Activated CD4-positive, CD25-positive, alpha-beta regulatory T cell (primary cell): ENCODE data around the gene ZNF260.
"Not testable (repeated sequence)": the region's sequence is repeated elsewhere in the genome, so short reads cannot be mapped to it uniquely, and the experiment has no call there.

Source experiments
- DNase-seq, 4 experiments: peaks; one replicate each; lab custom pipeline; 2025; lab: John Stamatoyannopoulos, UW

The ZNF260 gene

GRCh38 chr19:36528194-36528920, at the start of gene ZNF260:
Gene ZNF260 (minus strand): TSS chr19:36528271. CDS start chr19:36515238, 13,033 bp downstream.
- DNase-seq: peak; percentile 74 to 84 (median 76)

DNA sequence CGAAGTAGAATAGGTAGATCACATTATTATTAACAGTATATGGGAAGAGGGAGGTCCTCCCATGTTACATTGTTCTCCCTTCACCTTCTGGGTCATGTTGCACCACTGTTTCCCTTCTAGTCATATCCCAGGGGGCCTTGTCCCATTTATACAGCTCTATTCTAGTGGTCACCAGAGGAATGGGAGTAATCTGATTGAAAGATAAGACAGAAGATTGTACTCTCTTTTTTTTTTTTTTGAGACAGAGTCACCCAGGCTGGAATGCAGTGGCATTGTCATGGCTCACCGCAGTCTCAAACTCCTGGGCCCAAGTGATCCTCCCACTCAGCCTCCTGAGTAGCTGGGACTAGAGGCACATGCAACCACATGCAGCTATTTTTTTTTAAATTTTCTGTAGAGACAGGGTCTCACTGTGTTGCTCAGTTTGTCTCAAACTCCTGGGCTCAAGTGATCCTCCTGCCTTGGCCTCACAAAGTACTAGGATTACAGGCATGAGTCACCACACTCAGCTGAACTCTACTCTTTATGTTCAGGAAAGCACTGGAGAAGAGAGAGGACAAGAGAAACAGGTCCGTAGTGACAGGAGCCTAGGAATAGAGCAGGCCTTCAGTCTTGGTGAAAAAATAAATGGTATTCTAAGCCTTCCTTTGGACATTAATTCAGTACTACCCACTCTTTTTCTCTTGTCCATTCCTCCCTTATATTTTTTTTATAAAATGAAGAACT, 49.4 kb upstream of the ZNF260 start:
- no peak for DNase-seq

- DNase-seq: no peak
Observed at GRCh38 chr19:36574741-36575140, 46.7 kb upstream of the ZNF260 start.

GRCh38 chr19:36573895-36574720, 46.0 kb upstream of the ZNF260 start:
- no peak for DNase-seq

- DNase-seq: peak; percentile 55 to 66 (median 64)
Observed at GRCh38 chr19:36573020-36573894, 45.2 kb upstream of the ZNF260 start, which contains the start of gene ZNF529. Gene ZNF529 (minus strand): TSS chr19:36573292. CDS start chr19:36572346, 946 bp downstream.

DNA sequence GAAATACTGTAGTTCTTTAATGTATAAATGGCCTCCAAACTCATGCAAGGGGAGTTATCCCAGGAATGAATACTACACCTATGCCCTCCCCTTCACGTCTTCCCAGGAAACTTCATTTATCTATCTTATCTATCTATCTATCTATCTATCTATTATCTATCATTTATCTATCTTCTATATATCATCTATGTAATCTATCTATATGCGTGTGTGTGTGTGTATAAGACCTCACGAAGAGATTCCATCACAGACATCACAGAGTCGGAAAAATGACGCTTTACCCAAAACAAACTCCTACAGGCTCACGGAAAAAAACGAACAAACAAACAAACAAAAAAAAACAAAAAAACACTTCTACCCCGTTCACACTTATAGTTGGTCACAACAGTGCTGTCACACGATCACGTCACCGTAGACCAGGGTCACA, 44.5 kb upstream of the ZNF260 start:
- DNase-seq: no peak

DNA sequence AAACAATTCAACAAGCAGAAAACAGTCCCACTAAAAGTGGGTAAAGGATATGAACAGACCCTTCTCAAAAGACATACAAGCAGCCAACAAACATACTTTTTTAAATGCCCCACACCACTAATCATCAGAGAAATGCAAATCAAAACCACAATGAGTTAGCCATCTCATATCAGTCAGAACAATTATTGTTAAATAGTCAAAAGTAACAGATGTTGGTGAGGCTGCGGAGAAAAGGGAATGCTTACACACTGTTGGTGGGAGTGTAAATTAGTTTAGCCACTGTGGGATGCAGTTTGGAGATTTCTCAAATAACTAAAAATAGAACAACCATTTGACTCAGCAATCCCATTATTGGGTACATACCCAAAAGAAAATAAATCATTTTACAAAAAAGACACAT, 36.3 kb upstream of the ZNF260 start:
- DNase-seq: no peak

GRCh38 chr19:36547001-36547732, 19.1 kb upstream of the ZNF260 start:
- DNase-seq: no peak

GRCh38 chr19:36528921-36529518, 949 bp upstream of the ZNF260 start:
- DNase-seq: peak in 1 of 4 experiments; percentile 2

GRCh38 chr19:36527873-36528193, 238 bp downstream of the ZNF260 start:
- no peak for DNase-seq

DNA sequence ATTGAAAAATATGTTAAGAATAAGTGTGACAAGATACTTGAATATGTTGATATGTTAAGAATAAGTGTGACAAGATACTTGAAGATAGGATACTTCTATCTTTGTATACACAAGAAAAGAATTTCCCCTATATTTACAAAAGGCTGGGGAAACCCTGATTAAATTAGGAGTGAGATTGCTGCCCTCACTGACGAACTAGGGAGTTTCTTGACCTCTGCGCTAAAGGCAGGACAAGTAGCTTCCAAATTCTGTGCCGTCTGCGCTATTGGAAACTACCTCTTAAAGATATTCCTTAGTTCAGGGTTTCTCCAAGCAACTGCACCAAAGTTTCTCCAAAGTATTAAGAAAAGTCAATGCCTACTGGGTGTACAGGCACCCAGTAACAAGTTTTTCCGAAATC, 730 bp downstream of the ZNF260 start:
- DNase-seq: no peak

DNA sequence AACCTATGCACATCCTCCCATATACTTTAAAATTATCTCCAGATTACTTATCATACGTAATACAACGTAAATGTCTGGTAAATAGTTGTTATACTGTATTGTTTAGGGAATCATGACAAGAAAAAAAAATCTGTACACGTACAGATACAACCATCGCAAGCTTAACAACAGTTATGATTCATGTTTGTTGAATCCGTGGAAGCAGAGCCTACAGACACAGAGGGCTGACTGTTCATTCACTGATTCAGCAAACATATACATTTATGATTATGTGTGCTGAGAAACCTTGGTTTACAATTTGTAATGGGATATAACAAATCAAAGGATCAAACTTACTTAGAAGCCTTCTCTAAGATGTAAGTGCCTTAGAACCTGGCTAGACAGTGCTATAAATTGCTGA, 1.5 kb downstream of the ZNF260 start:
- no peak for DNase-seq

- no peak for DNase-seq
Observed at GRCh38 chr19:36524617-36525016, 3.5 kb downstream of the ZNF260 start.

DNA sequence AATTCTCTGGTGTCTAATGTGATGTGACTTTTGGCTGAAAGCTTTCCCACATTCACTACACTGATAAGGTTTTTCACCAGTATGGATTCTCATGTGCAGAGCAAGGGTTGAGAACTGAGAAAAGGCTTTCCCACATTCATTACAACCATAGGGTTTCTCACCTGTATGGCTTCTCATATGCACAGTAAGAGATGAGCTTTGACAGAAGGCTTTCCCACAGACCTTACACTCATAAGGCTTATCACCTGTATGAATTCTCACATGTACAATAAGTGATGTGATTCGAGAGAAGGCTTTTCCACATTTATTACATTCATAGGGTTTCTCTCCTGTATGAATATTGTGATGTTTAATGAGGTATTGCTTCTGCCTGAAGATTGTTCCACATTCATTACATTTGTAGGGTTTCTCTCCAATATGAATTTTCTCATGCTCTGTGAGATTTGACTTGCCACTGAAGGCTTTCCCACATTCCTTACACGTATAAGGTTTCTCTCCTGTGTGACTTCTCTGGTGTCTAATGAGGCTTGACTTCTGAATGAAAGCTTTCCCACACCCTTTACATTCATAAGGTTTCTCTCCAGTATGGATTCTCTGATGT, 14.0 kb downstream of the ZNF260 start:
- DNase-seq: no peak

DNA sequence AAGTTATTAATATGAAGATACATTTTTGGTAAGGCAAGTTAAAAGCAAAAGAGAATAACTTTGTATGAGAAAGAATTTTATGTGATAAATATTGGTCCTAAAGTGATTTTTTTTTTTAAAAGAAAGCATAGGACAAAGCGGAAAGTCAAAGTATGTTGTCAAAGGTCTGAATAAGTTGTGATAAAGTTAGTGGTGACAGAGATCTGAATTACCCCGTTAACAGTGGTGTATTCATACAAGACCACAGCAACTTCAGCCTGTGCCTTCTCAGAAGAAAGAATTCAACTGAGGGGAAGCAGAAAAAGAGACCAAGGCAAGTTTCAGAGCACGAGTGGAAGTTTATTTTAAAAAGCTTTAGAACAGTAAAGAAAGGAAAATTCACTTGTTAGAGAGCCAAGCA, 19.7 kb downstream of the ZNF260 start:
- DNase-seq: no peak

DNA sequence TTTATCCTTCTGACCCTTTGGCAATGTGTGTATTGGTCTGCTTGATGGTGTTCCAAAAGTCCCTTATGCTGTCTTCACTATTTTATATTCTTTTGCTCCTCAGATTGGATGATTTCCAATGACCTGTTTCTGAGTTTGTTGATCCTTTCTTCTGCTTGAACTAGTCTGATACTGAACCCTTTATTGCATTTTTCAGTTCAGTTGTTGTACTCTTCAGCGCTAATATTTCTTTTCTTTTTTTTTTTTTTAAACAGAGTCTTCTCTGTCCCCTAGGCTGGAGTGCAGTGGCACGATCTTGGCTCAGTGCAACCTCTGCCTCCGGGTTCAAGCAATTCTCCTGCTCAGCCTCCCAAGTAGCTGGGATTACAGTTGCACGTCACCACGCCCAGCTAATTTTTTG, 26.1 kb downstream of the ZNF260 start:
- no peak for DNase-seq

- DNase-seq: no peak
Observed at GRCh38 chr19:36497001-36497400, 31.1 kb downstream of the ZNF260 start.

- not testable (repeated sequence) for DNase-seq
Observed at GRCh38 chr19:36492689-36493453, 35.2 kb downstream of the ZNF260 start.

DNA sequence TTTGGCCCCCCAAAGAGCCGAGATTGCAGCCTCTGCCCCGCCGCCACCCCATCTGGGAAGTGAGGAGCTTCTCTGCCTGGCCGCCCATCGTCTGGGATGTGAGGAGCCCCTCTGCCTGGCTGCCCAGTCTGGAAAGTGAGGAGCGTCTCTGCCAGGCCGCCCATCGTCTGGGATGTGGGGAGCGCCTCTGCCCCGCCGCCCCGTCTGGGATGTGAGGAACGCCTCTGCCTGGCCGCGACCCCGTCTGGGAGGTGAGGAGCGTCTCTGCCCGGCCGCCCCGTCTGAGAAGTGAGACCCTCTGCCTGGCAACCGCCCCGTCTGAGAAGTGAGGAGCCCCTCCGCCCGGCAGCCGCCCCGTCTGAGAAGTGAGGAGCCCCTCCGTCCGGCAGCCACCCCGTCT, 37.2 kb downstream of the ZNF260 start:
- DNase-seq: not testable (repeated sequence)
